ENCODE data around the gene ARID5B.

DNA sequence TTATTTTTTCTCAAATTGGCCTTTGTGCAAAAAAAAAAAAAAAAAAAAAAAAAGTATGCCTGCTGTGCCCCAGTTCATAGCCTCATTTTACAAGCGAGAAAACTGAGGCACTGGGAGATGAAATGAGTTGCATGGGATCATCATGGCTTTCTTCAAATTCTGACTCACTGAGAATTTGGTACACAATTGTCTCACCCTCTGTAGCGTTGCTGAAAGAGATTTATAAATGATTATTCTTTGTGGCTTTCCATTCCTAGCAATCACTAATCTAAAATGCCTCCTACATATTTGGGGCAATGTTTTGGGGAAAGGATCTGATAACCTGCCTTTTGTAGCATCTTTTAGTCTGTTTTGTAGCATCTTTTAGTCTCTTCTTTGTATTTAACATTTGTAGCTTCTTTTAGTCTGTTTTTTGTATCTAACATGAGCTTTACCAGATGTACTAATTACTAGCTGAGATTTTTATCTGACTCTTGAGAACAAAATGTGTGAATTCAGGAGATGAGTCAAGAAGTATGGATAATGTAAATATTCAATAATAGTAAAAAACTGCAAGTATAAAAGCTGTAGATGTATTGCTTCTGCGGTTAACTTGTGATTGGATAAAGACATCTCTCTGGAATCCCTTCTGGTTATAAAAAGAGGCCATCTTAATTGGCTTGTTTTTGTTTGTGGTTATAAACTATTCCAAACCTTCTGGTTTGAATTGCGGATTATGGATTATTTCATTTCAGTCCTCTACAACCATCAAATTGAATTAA, 161.4 kb downstream of the ARID5B start:
- TF ChIP-seq POLR2AphosphoS5 (IDR thresholded peaks at IDR 0.05) (no peak), REST (IDR thresholded peaks at IDR 0.05; ENCODE audit: borderline replicate concordance) (no peak), EP300 (conservative IDR thresholded peaks at IDR 0.05; ENCODE audit: poor library complexity, severe bottlenecking) (no peak), RAD21 (conservative IDR thresholded peaks at IDR 0.05) (no peak), EZH2 (IDR thresholded peaks at IDR 0.05; ENCODE audit: borderline replicate concordance, insufficient read depth, low read length, poor library complexity, severe bottlenecking) (no peak)
- TF ChIP-seq, protein P1, sequence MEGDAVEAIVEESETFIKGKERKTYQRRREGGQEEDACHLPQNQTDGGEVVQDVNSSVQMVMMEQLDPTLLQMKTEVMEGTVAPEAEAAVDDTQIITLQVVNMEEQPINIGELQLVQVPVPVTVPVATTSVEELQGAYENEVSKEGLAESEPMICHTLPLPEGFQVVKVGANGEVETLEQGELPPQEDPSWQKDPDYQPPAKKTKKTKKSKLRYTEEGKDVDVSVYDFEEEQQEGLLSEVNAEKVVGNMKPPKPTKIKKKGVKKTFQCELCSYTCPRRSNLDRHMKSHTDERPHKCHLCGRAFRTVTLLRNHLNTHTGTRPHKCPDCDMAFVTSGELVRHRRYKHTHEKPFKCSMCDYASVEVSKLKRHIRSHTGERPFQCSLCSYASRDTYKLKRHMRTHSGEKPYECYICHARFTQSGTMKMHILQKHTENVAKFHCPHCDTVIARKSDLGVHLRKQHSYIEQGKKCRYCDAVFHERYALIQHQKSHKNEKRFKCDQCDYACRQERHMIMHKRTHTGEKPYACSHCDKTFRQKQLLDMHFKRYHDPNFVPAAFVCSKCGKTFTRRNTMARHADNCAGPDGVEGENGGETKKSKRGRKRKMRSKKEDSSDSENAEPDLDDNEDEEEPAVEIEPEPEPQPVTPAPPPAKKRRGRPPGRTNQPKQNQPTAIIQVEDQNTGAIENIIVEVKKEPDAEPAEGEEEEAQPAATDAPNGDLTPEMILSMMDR (IDR thresholded peaks at IDR 0.05; ENCODE audit: poor library complexity, severe bottlenecking): no peak

Data from neural cell (in vitro differentiated cells).